GM21786 (cell line): Measurements from ENCODE around the gene FAM131B.
"Not testable (repeated sequence)": the region's sequence is repeated elsewhere in the genome, so short reads cannot be mapped to it uniquely, and the experiment has no call there.

ENCODE experiments used
- ATAC-seq: cut with Tn5 transposase; IDR thresholded peaks from one replicate; pipeline ENCODE4 v1.9.1; 2021; ENCODE audit not compliant: unreplicated experiment

The FAM131B gene

DNA sequence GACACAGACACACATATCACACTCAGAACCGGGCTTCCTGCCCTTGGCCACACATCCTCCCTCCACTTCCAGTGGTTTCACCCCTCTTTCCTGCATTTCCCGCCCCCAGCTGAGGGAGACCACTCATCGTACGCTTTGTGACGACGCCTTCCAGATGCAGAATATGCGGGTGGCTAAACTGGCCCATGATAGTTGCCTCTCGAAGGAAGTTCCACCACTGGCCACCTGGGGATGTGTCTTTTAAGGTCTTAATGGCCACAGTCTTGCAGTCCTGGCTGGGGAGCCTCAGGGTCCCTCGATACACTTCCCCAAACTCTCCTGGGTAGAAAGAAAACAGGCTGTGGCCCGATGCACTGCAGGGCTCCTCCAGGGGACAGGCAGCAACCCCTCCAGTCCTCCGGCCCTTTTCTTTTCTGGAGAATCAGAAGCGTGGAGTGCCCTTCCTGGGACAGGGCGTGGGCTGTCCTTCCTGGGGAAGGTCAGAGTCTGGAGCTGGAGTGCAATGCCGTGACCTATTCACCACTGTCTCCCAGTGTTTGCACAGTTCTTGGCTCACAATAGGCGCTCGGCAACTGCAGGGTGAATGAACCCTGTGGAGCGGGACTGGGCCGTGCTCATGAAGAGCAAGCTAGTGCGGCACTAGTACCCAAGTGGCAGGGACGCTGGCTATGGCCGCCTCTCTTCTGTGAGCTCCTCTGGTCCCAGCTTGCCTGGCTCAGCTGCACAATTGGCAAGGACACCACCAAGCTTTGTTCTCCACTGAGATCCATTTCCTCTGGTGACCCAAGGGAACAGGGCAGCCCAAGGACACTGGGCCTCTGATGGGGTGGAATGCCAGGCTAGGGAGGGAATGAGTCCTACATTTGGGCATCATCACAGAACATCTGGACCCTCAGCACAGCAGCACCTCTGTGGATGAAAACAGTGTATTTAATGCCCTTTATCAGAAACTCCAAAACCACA lies 33.0 kb upstream of the FAM131B start:
- ATAC-seq: no peak

DNA sequence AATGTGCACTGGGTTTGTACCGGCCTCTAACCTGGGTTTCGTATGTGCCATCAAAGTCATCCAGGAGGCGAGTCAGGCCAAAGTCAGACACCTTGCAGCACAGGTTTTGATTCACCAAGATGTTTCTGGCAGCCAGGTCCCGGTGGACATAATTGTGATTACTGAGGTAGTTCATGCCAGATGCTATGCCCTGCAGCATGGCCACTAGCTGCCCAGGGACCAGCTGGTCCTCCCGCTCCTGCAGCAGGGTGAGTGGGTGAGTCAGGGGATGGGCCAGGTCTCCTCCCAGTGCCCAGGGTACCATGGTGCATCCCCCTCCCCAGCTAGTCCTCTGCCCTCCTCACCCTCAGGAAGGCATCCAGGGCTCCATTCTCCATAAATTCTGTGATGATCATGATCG lies 32.3 kb upstream of the FAM131B start:
- no peak for ATAC-seq

DNA sequence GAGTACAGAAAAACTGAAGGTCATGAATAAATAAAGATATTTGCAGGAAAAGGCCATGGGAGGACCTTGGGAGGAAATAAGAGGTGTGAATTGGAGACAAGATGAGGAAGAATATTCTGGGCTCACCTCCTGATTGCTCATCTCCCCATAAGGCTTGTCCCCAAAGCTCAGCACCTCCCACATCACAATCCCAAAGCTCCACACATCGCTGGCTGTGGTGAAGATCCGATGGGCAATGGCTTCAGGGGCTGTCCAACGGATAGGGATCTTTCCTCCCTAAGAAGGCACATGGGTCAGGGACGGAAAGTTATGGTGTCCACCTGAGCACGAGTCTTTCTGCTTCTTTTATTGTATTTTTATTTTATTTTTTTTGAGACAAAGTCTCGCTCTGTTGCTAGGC lies 31.6 kb upstream of the FAM131B start:
- ATAC-seq: no peak

DNA sequence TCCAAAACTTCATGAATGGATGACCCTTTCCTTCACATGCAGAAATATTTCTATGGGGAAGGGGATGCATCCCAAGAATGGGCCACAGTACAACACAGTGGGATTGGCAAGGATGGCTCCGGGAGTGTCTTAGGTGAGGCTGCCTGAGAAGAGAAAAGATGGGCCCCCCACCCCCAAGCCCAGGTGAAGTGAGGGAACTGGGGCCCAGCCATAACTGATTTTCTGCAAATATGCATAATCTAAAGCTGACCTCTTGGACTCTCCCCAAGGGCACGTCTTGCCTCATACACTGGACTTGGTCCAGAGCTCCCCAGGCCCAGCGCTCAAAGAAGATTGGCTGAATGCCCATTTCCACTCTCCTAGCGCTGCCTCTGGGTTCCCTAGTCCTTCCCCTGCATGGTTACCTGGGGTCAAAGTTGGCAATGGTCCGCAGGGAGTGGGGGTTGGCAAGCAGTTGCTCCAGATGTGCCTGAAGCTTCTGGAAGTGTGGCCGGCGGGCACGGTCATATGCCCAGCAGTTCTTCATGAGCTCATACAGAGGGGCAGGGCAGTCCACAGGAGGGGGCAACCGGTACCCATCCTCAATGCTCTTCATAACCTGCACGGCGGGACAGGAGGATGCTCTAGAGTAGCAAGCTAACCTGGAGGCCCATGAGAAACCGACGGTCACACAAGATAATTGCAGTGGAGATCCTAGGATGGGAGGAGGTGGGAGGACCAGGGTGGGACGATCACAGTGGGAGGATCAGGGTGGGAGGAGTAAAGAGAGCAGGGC lies 30.9 kb upstream of the FAM131B start:
- ATAC-seq: no peak

DNA sequence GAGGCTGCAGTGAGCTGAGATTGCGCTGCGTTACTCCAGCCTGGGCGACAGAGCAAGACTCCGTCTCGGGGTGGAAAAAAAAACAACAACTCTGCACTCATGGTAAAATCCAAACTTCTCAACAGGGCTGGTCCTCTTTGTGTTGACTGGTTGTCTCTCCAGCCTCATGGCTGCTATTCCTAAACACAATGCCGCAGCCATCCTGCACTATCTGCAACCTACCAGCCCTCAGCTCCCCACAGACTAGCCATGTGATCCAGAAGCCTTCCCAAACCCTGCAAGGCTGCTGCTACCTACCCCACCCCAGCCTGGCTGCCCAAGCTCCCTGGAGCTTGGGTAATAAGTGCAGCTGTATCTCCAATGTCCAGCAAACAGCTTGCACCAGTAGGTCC lies 30.4 kb upstream of the FAM131B start:
- ATAC-seq: no peak

DNA sequence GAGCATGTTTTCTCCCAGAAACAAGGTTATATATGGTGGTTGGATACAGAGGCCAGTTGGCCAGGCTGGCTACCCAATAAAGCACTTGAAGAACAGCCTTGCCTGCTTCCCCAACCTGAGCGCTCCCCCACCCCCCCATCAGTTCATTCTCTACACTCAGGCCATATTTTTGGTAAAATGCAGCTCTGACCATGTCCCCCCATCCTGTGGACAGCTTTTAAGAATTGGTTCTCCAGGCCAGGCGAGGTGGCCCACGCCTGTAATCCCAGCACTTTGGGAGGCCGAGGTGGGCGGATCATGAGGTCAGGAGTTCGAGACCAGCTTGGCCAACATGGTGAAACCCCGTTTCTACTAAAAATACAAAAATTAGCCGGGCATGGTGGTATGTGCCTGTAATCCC lies 29.9 kb upstream of the FAM131B start:
- not testable (repeated sequence) for ATAC-seq

DNA sequence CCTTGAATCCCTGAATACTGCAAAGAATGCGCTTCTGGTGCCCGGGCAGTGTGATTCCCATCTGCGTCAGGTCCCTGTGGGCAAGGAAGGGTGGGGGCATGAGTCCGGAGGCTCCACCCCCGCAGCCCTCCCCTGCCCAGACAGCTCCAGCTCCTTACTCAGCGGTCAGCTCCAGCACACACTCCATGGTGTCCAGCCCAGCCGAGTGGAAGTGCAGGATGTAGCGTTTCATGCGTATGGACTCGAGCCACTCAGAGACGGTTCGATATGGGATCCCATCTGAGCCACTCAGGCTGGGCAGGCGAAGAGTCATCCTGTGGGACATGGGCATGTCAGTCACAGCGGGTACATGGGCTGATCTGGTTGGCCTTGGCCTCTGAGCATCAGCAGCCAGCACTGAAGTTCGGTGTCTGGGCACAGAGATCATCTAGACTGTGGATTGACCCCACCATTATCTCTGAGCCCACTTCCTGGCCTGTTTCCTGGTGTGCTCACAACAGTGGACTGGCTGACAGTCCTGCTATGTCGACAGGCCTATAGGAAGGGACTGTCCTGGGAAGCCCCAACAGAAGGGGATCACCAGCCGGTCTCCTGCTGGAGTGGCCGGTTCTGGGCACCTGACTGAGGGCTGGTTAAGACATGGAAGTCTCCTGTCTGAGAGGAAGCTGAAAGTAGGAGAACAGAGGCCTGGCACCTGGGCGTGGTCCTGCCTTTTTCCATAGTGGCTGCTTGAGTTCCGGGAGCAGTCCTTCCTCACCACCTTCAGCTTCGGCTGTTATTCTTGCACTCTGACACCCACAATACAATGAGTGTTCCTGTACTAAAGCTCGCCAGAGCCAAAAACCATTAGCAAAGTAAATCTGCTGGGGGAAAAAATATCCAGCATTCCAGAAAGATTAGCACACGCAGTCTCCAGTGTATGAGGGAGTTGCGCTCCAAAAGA lies 29.2 kb upstream of the FAM131B start:
- no peak for ATAC-seq

DNA sequence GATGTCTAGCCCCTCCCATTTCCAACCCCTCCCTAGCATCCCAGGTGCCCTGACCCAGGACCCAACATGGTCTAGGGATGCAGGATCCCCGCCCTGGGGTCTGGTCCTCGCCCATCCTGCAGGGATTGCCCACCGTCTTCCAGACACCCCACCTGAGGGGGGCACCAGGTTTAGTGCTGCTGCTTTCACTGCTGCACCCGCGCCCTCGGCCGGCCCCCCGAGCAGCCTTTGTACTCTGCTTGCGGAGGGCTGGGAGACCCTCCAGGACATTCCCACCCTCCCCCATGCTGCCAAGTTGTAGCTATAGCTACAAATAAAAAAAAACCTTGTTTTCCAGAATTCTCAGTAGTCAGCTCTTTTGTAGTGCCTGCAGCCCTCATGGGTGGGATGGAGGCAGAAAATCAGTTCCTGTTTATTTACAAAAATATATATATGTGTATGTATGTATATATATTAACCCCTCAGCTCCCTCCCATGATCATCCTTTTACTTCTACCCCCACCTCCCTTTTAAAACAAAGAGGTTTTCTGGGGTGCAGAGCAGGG lies 28.3 kb upstream of the FAM131B start:
- no peak for ATAC-seq

DNA sequence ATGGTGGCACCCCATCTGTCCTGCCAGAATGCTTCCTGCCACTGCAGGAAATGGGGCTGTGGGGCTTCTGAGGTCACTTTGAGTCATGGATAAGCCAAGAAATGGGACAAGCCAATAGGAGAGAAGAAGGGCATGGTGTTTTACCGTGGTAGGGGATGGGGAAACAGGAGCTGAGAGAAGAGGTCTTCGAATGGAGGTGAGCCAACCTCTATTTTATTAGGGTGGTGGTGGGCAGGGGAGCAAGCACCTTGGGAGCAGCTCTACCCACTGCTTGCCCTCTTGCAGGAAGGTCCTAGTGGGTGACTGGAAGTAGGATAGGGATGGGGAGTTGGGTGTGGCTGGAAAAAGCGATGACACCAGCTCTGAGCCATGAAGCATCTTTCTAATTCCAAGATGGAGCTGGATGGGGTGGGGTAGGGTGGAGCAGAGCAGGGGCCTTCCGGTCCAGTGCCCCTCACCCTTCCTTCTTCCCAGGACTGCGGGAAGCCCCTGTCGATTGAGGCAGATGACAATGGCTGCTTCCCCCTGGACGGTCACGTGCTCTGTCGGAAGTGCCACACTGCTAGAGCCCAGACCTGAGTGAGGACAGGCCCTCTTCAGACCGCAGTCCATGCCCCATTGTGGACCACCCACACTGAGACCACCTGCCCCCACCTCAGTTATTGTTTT lies 27.7 kb upstream of the FAM131B start:
- no peak for ATAC-seq

DNA sequence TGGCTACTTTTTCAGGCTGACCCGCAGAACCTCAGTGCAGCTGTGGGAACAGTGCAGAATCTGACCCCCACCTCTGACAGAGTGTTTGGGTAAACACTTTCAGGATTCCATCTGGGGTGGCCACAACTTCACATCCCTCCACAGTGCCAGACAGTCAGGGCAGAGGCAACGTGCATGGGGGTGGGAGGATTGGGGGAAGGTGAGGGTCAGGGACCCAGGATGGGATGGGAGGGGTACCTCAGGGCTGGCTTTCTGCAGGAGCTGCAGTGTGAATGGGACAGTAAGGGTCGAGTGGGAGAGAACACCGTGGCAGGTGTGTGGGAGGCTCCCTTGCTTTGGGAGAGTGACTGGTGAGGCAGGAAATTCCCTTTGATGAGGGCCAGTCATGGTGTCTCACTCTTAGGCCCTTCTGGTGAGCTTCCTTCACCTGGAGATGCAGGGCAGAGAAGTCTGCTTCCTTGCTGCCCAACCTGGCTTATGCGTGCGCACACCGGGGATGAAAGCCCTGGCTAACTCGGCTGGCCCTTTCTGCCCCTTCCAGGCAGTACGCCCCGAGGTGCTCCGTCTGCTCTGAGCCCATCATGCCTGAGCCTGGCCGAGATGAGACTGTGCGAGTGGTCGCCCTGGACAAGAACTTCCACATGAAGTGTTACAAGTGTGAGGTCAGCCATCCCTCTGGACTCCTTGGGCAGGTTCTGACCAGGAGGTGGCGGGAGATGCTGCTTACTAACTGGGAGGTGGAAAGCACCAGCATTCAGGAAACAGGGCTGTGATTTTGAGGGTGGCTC lies 27.0 kb upstream of the FAM131B start:
- ATAC-seq: no peak

DNA sequence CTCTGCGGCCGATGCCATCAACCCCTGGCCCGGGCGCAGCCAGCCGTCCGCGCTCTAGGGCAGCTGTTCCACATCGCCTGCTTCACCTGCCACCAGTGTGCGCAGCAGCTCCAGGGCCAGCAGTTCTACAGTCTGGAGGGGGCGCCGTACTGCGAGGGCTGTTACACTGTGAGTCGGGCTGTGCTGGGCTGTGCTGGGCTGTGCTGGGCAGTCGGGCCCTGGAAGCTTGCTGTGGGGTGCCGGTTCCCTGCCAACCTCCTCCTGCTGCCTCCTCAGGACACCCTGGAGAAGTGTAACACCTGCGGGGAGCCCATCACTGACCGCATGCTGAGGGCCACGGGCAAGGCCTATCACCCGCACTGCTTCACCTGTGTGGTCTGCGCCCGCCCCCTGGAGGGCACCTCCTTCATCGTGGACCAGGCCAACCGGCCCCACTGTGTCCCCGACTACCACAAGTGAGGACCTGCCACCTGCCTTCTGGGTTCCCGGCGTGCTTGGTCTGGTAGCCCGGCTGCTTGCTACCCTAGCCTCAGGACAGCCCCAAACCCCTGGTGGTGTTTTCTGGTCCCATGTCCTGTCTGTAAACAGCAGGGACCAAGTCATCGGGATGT lies 26.1 kb upstream of the FAM131B start:
- no peak for ATAC-seq

DNA sequence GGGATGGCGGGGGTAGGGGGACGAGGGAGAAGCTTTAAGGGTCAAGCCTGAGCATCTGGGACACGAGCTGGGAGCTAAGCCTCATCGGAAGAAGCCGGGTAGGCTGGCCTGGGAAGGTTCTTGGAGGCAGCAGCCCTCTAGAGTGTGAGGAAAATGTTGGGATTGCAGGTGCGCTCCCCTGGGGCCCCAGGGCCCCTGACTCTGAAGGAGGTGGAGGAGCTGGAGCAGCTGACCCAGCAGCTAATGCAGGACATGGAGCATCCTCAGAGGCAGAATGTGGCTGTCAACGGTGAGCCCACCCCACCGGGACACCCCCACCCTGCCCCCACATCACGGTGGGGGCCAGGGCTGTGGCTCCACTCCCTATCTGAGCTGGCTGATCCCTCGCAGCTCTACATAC lies 25.5 kb upstream of the FAM131B start:
- ATAC-seq: no peak

DNA sequence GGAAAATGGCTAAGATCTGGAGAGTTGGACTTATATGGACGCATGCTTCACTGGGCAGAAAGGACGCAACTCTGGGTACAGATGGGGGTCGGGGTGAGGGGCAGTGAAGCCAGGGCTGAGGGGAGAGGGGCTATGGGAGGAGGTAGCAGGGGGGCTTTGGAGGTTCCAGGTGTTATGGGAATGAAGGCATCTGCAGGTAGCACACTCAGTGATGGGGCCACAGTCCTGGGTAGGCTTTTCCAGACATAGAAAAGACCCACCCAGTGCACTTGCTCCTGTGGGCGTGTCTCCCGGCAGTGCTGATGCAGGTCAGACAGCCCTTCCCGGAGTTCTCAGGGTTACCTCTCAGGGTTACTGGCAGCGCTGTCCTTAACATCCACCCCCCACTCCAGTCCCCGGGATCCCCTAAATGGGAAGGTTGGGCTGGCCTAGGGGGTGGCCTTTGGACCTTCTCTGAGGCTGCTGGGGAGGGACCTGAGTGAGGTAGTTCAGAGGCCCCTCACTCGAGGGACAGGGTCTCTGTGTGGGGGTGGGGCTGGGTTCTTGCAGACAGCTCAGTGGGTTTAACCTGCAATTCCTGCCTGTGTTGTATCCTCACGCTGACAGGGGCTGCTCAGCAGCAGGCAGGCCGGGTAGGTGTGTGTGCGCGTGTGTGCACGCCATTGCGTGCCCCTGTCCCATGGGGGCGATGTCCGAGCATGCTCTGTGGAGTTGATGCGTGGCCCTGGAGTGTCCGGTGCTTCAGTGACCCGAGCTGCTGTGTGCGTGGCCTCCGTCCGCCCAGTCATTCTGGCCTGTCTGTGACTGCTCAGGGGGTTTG lies 24.9 kb upstream of the FAM131B start:
- no peak for ATAC-seq

DNA sequence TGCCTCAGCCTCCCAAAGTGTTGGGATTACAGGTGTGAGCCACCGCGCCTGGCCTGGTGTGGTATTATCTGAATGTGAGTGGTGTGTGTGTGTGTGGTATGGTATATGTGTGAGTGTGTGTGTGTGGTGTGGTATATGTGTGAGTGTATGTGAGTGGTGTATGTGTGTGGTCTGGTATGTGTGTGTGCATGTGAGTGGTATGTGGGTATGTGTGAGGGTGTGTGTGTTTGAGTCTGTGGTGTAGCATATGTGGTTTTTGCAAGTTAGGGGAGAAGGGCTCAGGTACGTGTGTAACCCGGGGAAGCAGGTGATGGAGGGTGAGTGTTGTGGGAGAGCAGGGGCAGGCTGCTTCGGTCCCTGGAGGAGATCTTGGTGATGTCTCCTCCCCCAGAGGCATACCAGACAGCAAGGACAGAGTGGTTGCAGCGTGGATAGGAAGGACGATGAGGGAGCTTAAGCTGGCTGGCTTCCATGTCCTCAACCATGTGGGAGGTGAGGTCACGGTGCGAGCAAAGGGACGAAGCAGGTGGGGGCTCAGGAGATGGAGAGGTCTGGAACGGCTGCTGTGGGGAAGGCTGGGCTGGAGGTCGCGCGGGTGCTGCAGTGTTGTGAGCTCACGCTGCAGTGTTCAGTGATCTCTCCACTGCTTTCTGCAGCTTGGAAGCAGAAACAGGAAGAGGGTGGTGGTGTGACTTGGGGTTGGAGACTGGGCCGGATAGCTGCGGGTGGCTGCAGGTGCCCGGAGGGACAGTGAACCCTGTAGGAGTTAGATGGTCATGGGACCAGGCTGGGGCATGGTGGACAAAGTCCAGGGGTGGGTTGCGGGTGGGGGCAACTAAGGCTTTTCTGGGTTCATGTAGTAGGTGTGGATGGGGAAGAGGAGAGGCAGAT lies 23.6 kb upstream of the FAM131B start:
- ATAC-seq: peak; percentile 47

DNA sequence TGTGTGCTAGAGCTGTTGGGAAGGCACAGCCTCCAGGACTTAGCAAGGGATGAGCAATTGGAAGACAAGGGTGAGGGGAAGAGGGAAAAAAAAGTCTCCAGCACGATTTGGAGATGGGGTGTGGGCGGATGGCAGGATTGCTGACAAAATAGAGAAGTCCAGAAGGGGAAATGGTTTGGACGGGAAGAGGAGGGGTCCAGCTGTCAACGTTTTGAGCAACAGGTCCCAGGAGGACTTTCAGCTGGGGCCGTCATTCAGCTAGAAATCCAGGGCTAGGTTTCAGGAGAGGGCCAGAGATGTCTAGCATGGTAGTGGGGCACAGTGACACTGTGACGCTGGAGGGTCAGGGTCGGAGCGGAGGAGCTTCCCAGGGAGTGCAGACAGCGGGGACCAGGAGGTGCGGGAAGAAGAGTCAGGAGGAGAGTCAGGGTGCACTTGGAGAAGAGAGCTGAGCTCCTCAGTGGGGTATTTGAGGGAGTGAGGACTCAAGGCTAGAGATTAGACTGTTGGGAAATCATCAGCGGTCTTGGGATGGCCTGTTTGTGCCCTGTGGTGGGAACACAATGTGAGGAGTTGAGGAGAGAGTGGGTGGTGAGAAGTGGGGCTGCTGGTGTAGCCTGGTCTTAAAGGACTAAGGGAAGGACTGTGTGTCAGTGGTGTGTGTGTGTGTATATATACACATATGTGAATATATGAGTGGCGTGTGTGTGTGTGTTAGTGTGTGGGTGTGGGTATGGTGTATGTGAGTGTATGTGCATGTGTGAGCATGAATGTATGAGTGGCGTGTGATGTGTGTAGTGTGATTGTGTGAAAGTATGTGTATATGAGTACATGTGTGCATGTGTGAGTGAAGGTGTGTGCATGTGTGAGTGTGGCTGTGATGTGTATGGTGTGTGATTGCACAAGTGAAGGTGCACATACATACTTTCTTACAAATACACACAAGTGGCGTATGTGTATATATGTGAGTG lies 22.4 kb upstream of the FAM131B start:
- no peak for ATAC-seq

DNA sequence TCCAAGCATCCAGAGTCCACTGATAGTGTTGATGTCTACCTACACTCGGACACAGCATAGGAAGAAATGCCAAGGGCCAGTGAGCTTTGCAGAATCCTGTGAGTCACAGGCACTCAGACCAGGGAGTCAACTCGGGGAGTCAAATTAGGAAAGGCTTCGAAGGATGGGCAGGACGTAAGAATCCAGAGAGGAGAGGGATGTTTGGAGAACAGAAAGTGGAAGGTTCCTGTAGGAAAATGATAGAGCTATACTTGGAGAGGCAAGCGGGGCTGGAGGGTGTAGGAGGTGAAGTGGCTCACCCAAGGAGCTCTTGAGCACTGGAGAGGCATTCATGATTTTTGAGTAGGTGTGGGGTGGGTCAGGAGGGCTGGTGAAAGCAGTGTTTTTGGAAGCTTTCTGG lies 21.6 kb upstream of the FAM131B start:
- ATAC-seq: no peak
